ENCODE results near the gene OSBPL2. TPM values are rescaled to one million over a fixed set of nuclear protein-coding genes. Genes with fewer than 3 reads are reported as not detected.

OSBPL2 gene
- total RNA-seq, 4 donors from 2014 or later, result 24.3 to 35.9 (median 26.3) TPM

DNA sequence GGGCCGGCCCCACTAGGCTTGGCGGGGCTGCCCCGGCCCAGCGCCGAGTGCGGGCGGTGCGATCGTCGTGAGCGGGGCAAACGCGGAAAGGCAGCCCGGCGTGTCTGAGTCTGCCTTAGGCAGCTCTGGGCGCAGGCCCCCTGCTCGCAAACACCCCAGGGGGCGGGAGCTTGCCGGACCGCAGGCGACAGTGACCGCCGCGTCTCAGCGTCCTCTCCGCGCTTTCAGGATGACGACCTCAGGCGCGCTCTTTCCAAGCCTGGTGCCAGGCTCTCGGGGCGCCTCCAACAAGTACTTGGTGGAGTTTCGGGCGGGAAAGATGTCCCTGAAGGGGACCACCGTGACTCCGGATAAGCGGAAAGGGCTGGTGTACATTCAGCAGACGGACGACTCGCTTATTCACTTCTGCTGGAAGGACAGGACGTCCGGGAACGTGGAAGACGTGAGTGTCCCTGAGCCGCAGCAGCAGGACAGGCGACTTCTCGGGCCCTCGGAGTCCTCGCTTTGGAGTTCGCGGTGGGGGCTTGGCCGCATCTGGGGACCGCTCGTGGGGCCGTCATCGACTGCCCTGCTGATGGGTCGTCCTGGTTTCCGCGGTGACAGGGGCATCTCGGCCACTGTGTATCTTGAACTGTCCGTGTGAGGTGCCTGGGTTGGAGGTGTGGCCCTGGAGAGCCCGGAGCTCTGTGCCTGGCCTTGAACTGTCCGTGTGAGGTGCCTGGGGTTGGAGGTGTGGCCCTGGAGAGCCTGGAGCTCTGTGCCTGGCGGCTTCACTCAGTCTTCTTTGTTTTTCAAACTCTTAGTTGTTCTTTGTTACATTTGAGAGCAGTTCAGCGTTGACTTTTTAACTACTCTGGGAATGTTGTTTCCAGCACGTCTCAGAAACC is 65.3 kb downstream of the OSBPL2 start:
- TF ChIP-seq, protein P1, sequence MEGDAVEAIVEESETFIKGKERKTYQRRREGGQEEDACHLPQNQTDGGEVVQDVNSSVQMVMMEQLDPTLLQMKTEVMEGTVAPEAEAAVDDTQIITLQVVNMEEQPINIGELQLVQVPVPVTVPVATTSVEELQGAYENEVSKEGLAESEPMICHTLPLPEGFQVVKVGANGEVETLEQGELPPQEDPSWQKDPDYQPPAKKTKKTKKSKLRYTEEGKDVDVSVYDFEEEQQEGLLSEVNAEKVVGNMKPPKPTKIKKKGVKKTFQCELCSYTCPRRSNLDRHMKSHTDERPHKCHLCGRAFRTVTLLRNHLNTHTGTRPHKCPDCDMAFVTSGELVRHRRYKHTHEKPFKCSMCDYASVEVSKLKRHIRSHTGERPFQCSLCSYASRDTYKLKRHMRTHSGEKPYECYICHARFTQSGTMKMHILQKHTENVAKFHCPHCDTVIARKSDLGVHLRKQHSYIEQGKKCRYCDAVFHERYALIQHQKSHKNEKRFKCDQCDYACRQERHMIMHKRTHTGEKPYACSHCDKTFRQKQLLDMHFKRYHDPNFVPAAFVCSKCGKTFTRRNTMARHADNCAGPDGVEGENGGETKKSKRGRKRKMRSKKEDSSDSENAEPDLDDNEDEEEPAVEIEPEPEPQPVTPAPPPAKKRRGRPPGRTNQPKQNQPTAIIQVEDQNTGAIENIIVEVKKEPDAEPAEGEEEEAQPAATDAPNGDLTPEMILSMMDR (IDR thresholded peaks at IDR 0.05), result no peak
- DNase-seq (ENCODE audit: low spot score) (no peak), ATAC-seq (ENCODE audit: low FRiP score) (peak; percentile 8)

DNA sequence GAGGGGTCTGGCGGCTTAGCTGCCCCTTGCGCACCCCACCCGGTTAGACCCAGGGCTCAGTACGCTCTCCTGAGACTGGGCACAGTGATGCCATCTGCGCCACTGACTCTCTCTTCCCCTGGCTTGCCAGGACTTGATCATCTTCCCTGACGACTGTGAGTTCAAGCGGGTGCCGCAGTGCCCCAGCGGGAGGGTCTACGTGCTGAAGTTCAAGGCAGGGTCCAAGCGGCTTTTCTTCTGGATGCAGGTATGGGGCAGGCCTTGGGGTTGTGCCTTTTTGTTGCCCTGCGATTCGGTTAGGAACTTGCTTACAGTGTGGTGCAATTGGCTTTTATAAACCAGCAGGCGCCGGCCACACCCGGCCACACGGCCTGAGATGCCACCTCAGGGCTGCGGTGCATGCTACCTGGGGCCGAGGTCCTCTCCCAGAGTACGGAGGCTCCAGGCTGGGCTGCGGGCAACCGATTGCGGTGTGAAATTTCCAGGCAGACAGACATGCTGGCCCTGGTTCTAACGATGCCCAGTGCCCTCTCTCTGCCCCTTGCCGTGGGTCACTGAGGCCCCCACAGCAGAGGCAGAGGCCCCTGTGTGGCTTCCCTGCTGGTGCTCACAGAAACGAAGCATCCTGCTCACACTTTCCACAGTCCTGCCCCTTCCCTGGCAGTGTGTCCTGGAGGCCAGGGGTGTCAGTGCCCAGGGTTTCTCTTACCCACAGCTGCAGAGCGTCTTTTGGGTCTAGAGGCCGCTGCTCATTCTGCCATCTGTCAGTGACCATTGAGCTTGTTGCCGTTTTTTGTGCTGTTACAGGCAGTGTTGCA is 66.2 kb downstream of the OSBPL2 start:
- TF ChIP-seq, protein P1 (IDR thresholded peaks at IDR 0.05), result no peak
- DNase-seq (ENCODE audit: low spot score) (no peak), ATAC-seq (ENCODE audit: low FRiP score) (no peak)

DNA sequence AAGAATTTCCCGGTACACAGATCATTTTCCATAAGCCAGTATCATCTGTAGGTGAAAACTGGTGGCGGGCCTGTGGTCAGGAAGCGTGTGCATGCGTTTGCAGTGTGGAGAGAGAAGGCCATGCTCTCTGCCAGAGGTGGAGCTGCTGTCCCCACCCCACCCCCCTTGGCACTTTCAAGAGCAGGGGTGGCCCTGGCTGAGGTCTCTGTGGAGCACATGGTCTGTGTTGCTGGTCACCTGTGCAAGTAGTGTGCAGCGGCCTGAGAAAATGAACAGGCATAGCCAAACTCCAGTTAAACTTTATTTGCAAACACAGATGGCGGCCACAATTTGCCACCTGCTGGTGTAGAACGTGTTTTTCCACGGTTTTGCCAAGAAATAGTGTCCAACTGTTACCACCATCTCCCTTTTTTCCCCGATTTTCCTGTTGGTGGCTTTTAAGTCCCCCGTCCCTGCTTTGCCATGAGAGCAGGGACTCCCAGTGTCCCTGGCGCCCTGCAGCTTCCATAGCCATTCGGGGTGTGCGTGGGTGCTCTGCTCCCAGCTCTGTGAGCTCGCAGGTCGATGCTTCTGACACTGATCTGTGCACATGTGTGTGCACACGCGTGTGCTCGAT is 66.9 kb downstream of the OSBPL2 start:
- DNase-seq (ENCODE audit: low spot score) (no peak), ATAC-seq (ENCODE audit: low FRiP score) (no peak)
- TF ChIP-seq, protein P1 (IDR thresholded peaks at IDR 0.05), result no peak

DNA sequence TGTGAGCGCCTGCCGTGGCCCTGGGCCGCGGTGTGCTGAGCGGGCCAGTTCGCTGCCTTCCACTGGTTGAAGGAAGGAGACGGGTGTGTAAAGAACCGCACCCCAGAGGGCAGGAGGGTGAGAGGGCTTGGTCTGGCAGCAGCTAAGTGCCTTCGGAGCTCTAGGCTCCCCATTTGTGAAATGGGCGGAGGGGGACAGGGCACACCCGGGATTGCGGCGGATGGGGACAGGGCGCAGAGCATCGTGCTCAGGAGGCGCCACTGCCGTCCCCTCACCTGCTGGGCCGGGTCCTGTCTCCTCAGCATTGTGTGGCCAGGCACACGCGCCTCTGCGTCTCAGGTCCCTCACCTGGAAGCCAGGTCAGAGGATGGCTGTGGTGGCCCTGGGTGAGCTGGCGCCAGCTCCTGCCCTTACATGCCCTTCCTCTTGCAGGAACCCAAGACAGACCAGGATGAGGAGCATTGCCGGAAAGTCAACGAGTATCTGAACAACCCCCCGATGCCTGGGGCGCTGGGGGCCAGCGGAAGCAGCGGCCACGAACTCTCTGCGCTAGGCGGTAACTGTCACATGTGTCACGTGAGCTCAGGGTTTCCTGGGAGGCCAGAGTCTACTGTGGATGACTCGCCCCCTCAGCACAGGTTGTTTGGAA is 67.6 kb downstream of the OSBPL2 start:
- TF ChIP-seq, protein P1 (IDR thresholded peaks at IDR 0.05), result no peak
- ATAC-seq (ENCODE audit: low FRiP score) (no peak), DNase-seq (ENCODE audit: low spot score) (no peak)

DNA sequence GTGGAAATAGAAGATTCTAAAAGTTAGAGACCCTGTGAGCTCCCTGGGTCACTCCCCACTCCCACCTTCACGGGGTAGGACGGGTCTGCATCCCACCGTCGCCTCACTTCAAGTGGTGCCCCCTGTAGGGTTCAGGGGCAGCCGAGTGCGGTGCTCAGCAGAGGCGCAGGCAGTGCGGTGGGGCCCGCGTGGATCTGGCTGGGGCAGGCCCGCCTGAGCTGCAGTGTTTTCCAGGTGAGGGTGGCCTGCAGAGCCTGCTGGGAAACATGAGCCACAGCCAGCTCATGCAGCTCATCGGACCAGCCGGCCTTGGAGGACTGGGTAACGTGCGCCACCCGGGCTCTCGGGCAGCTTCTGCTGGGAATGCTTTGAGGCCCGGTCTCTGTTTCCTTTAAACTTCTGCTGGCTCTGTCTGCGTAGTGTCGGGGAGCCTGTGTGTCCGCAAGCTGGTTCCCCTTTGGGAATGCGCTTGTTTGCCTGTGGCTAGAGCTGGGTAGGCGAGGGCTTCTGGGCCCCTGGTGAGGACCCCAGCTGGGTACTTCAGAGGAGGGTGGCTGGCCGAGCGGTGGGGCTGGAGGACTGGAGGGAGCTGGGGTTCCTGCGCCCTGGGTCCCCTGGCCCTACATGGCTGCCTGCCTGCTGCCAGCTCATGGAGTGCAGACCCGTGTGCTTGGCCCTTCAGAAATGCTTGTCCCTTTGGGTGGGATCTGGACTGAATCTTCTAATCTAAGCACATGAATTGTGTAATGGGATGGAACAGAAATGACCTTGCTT is 68.3 kb downstream of the OSBPL2 start:
- ATAC-seq (ENCODE audit: low FRiP score) (no peak), DNase-seq (ENCODE audit: low spot score) (no peak)
- TF ChIP-seq, protein P1 (IDR thresholded peaks at IDR 0.05), result no peak

All from omental fat pad (tissue), 4 donors.